ENCODE results near the gene PPARG.
A peak's percentile ranks its signal among the peaks of the same experiment; 100 is the strongest.
"Not testable (repeated sequence)": the region's sequence is repeated elsewhere in the genome, so short reads cannot be mapped to it uniquely, and the experiment has no call there.

PPARG gene

DNA sequence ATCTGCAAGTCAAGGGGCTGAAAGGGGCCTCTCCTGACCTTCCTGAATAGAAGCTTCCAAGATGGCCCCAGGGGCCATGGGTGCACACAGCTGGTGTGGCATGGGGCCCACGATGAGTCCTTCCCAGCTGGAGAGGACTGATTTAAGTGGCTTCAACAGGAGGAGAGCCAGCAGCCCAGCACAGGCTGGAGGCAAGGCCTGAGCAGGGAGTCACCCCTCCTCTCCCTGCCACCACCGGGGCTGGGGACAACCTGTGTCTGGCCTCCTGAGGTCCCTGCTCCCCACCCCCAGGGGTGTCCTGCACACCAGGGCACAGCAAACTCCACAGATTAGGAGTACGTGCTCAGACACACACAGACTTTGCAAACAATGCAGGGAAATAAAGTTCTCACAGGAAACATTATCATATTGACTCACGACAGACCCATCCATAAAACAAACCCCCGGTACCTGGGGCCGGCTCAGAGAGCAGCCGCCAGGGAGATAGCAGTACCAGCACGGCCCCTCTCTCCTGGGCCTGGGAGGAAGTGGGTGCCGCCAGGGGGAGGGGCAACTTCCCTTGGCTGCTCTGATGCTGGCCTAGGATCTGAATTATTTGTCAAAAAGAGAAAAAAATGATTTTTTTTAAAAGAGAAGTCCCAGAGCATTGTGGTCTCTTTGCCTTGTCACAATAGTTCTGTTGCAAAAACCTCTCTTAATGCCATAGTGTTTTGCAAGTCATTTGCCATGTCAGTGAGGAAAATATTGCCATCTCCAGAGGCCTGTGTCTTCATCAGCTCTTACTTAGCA is 173.5 kb downstream of the PPARG start:
- no peaks in the 10 kb centered on the region for H3K36me3 ChIP-seq (ENCODE audit: control insufficient read depth, insufficient read depth, low read length, severe bottlenecking)
- no peaks in the 10 kb centered on the region for H3K9me3 ChIP-seq (ENCODE audit: control insufficient read depth, low read length)
- H3K9ac ChIP-seq (ENCODE audit: low read length) = peak overlapping the region; percentile 84
- peaks cover 45% of the 10 kb centered on the region for H3K4me1 ChIP-seq (ENCODE audit: control insufficient read depth, insufficient read depth, low read length)
- H3K4me3 ChIP-seq (ENCODE audit: low read length) = no peak overlapping the region
- no peak for DNase-seq (ENCODE audit: low read depth)
- H3K27me3 ChIP-seq (replicated peaks; ENCODE audit: control insufficient read depth, insufficient read depth, low read length) = no peaks in the 10 kb centered on the region

- Histone ChIP-seq H3K9ac (ENCODE audit: low read length) (peak overlapping the region; percentile 15), H3K4me1 (ENCODE audit: control insufficient read depth, insufficient read depth, low read length) (peaks cover 37% of the 10 kb centered on the region)
These were observed 174.8 kb downstream of the PPARG start for GRCh38 chr3:12463686-12464085.

DNA sequence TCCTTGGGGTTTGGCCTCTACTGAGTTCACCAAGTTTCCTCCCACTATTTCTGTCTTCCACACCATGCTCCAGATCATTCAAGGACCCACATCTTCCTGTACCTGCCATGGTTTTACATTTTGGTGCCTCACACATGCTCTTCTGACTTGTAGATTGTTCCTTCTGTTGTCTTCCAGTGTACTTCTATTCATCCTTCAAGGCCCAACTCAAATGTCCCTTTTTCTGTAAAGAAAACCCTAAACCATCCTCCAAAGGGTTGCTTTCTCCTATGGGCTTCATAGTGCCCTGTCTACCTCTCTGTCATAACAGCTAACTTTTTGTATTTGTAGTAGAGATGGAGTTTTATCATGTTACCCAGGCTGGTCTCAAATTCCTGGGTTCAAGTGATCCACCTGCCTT is 175.3 kb downstream of the PPARG start:
- H3K9ac ChIP-seq (ENCODE audit: low read length) = no peak overlapping the region
- no peaks in the 10 kb centered on the region for H3K9me3 ChIP-seq (ENCODE audit: control insufficient read depth, low read length)
- DNase-seq (ENCODE audit: low read depth) = no peak
- no peaks in the 10 kb centered on the region for H3K36me3 ChIP-seq (ENCODE audit: control insufficient read depth, insufficient read depth, low read length, severe bottlenecking)
- peaks cover 34% of the 10 kb centered on the region for H3K4me1 ChIP-seq (ENCODE audit: control insufficient read depth, insufficient read depth, low read length)
- no peaks in the 10 kb centered on the region for H3K27me3 ChIP-seq (replicated peaks; ENCODE audit: control insufficient read depth, insufficient read depth, low read length)
- H3K4me3 ChIP-seq (ENCODE audit: low read length) = no peak overlapping the region

More at GRCh38 chr3:12463686-12464085, 174.8 kb downstream of the PPARG start:
- Histone ChIP-seq H3K9me3 (ENCODE audit: control insufficient read depth, low read length) (no peaks in the 10 kb centered on the region), H3K4me3 (ENCODE audit: low read length) (no peak overlapping the region), H3K36me3 (ENCODE audit: control insufficient read depth, insufficient read depth, low read length, severe bottlenecking) (no peaks in the 10 kb centered on the region), H3K27me3 (replicated peaks; ENCODE audit: control insufficient read depth, insufficient read depth, low read length) (no peaks in the 10 kb centered on the region)
- no peak for DNase-seq (ENCODE audit: low read depth)

- H3K27me3 ChIP-seq (replicated peaks; ENCODE audit: control insufficient read depth, insufficient read depth, low read length) = no peaks in the 10 kb centered on the region
- no peaks in the 10 kb centered on the region for H3K36me3 ChIP-seq (ENCODE audit: control insufficient read depth, insufficient read depth, low read length, severe bottlenecking)
- DNase-seq (ENCODE audit: low read depth) = no peak
- no peak overlapping the region for H3K9ac ChIP-seq (ENCODE audit: low read length)
- no peak overlapping the region for H3K4me3 ChIP-seq (ENCODE audit: low read length)
- peaks cover 23% of the 10 kb centered on the region for H3K4me1 ChIP-seq (ENCODE audit: control insufficient read depth, insufficient read depth, low read length)
- H3K9me3 ChIP-seq (ENCODE audit: control insufficient read depth, low read length) = no peaks in the 10 kb centered on the region
These were observed 176.4 kb downstream of the PPARG start for GRCh38 chr3:12465151-12465835.

DNA sequence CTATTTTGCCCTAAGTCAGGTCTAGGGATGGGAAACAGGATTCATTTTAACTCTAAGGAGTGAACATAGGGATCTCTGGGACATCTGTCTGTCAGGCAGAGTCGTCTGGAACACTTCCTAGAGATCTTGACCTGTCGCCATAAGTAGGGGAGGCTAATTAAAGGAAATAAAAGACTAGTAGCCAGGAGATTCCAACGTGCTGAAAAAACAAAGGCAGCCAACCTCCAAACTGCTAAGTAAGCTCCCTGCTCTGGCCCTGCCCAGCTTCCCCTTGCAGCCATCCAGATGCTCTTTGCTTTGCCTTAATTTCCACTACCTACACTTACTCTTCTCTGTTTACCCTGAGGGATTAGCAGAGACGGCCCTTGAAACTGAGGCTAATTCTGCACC is 177.0 kb downstream of the PPARG start:
- DNase-seq (ENCODE audit: low read depth) = no peak
- no peak overlapping the region for H3K9ac ChIP-seq (ENCODE audit: low read length)
- peaks cover 23% of the 10 kb centered on the region for H3K4me1 ChIP-seq (ENCODE audit: control insufficient read depth, insufficient read depth, low read length)
- no peaks in the 10 kb centered on the region for H3K27me3 ChIP-seq (replicated peaks; ENCODE audit: control insufficient read depth, insufficient read depth, low read length)
- H3K36me3 ChIP-seq (ENCODE audit: control insufficient read depth, insufficient read depth, low read length, severe bottlenecking) = no peaks in the 10 kb centered on the region
- H3K4me3 ChIP-seq (ENCODE audit: low read length) = no peak overlapping the region
- no peaks in the 10 kb centered on the region for H3K9me3 ChIP-seq (ENCODE audit: control insufficient read depth, low read length)

DNA sequence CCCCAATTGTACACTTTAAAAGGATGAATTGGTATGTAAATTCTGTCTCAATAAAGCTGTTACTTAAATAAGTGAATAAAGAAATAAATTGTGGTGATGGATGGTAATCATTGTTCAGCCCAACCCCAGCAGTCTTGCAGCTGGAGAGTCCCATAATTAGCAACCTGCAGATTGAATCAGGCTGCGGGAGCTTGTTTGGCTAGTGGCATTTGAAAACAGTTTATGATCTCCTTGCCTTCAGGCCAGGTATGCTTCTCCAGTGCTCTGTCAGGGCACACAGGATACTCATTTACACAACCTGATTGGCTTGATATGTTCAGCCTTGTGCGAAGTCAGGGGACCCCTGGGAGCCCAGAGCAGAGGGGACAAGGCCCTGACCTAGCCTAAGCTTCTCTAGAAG is 178.9 kb downstream of the PPARG start:
- no peak overlapping the region for H3K4me3 ChIP-seq (ENCODE audit: low read length)
- H3K9me3 ChIP-seq (ENCODE audit: control insufficient read depth, low read length) = no peaks in the 10 kb centered on the region
- no peaks in the 10 kb centered on the region for H3K36me3 ChIP-seq (ENCODE audit: control insufficient read depth, insufficient read depth, low read length, severe bottlenecking)
- H3K4me1 ChIP-seq (ENCODE audit: control insufficient read depth, insufficient read depth, low read length) = peaks cover 7% of the 10 kb centered on the region
- H3K27me3 ChIP-seq (replicated peaks; ENCODE audit: control insufficient read depth, insufficient read depth, low read length) = no peaks in the 10 kb centered on the region
- H3K9ac ChIP-seq (ENCODE audit: low read length) = no peak overlapping the region
- DNase-seq (ENCODE audit: low read depth) = no peak

DNA sequence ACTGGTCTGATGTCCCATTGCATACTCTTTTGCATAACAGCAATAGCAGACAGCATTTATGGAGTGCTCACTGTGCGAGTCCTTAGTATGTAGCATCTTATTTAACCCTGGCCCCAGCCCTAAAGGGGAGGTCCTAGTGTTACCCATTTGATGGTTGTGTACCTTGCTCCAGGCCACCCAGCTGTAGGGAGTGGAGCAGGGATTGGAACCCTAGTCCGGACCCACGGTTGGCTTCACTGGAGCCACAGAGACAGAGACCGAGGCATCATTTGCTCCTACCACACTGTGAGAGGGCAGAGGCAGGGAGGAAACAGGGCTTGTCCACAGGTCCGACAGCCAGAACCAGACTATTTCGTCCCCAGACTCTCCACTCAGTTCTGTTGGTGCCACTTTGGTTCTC is 179.4 kb downstream of the PPARG start:
- no peak for DNase-seq (ENCODE audit: low read depth)
- Histone ChIP-seq H3K9ac (ENCODE audit: low read length) (no peak overlapping the region), H3K27me3 (replicated peaks; ENCODE audit: control insufficient read depth, insufficient read depth, low read length) (no peaks in the 10 kb centered on the region), H3K36me3 (ENCODE audit: control insufficient read depth, insufficient read depth, low read length, severe bottlenecking) (no peaks in the 10 kb centered on the region), H3K4me1 (ENCODE audit: control insufficient read depth, insufficient read depth, low read length) (peaks cover 8% of the 10 kb centered on the region), H3K4me3 (ENCODE audit: low read length) (no peak overlapping the region), H3K9me3 (ENCODE audit: control insufficient read depth, low read length) (no peaks in the 10 kb centered on the region)

DNA sequence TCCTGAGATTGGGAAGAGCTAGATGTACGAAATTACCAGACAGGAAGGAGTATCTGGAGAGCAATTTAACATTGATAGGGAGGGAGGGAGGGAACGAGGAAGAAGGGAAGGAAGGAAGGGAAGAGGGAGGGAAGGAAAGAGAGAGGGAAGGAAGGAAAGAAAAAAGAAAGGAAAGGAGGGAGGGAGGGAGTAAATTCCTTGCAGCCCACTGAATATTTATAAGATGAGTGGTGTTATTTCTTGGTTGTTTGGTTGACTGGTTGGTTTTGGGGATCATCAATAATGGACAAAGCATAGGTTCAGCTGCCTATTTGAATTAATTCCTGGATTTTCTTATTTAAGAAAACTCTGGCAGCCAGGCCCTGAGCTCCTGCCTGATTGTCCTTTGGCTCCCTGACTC is 179.9 kb downstream of the PPARG start:
- H3K9ac ChIP-seq (ENCODE audit: low read length) = no peak overlapping the region
- H3K27me3 ChIP-seq (replicated peaks; ENCODE audit: control insufficient read depth, insufficient read depth, low read length) = no peaks in the 10 kb centered on the region
- no peaks in the 10 kb centered on the region for H3K9me3 ChIP-seq (ENCODE audit: control insufficient read depth, low read length)
- H3K4me3 ChIP-seq (ENCODE audit: low read length) = no peak overlapping the region
- H3K4me1 ChIP-seq (ENCODE audit: control insufficient read depth, insufficient read depth, low read length) = peaks cover 10% of the 10 kb centered on the region
- DNase-seq (ENCODE audit: low read depth) = no peak
- no peaks in the 10 kb centered on the region for H3K36me3 ChIP-seq (ENCODE audit: control insufficient read depth, insufficient read depth, low read length, severe bottlenecking)

- H3K9me3 ChIP-seq (ENCODE audit: control insufficient read depth, low read length); H3K27me3 ChIP-seq (replicated peaks; ENCODE audit: control insufficient read depth, insufficient read depth, low read length); DNase-seq (ENCODE audit: low read depth); H3K9ac ChIP-seq (ENCODE audit: low read length); H3K36me3 ChIP-seq (ENCODE audit: control insufficient read depth, insufficient read depth, low read length, severe bottlenecking); H3K4me3 ChIP-seq (ENCODE audit: low read length): not testable (repeated sequence)
- peaks cover 12% of the 10 kb centered on the region for H3K4me1 ChIP-seq (ENCODE audit: control insufficient read depth, insufficient read depth, low read length)
These were observed 180.4 kb downstream of the PPARG start for GRCh38 chr3:12469222-12469621.

DNA sequence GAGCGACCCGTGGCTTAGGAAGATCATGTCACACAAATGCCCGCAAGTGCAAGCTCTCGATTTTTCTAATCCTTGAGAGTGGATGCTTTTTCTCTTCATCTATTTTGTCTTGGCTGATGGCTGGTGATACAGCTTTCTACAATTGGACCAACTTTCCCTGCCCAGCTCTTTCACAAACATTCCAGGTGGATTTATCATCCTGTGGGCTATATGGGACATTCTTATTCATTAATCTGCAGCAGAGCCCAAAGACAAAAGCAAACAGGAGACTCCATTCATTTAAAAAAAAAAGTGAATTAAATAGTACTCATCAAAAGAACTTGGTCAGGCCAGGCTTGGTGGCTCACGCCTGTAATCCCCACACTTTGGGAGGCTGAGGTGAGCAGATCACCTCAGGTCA is 181.2 kb downstream of the PPARG start:
- Histone ChIP-seq H3K4me1 (ENCODE audit: control insufficient read depth, insufficient read depth, low read length) (peaks cover 12% of the 10 kb centered on the region), H3K27me3 (replicated peaks; ENCODE audit: control insufficient read depth, insufficient read depth, low read length) (no peaks in the 10 kb centered on the region), H3K36me3 (ENCODE audit: control insufficient read depth, insufficient read depth, low read length, severe bottlenecking) (no peaks in the 10 kb centered on the region), H3K9ac (ENCODE audit: low read length) (no peak overlapping the region), H3K4me3 (ENCODE audit: low read length) (no peak overlapping the region), H3K9me3 (ENCODE audit: control insufficient read depth, low read length) (no peaks in the 10 kb centered on the region)
- DNase-seq (ENCODE audit: low read depth) = peak; percentile 50

DNA sequence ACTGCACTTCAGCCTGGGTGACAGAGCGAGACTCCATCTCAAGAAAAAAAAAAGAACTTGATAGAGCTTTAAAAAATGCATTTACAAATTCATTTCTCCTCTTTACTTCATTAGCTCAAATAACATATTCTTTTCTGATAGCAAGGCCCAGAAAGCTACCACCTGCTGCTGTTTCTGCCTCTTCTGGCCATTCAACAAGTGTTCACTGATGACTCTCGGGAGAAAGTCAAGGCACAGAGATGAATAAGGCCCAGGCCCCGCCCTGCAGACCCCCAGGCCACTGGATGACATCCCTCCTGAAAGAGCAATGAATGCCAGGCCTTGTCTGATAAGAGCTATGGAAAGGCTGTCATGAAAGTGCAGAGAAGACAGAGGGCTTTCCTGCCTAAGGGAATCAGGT is 181.8 kb downstream of the PPARG start:
- Histone ChIP-seq H3K36me3 (ENCODE audit: control insufficient read depth, insufficient read depth, low read length, severe bottlenecking) (no peaks in the 10 kb centered on the region), H3K27me3 (replicated peaks; ENCODE audit: control insufficient read depth, insufficient read depth, low read length) (no peaks in the 10 kb centered on the region), H3K4me3 (ENCODE audit: low read length) (no peak overlapping the region), H3K9ac (ENCODE audit: low read length) (no peak overlapping the region), H3K9me3 (ENCODE audit: control insufficient read depth, low read length) (no peaks in the 10 kb centered on the region), H3K4me1 (ENCODE audit: control insufficient read depth, insufficient read depth, low read length) (peaks cover 13% of the 10 kb centered on the region)
- no peak for DNase-seq (ENCODE audit: low read depth)

All from adipocyte (in vitro differentiated cells).